ENCODE results near the gene RNF41.

Gene RNF41

GRCh38 chr12:56188131-56188777 lies 33.5 kb downstream of the RNF41 start:
- Histone ChIP-seq H3K4me1 (ENCODE audit: control insufficient read depth in 1 of 2, insufficient read depth in 2 of 2, low read length in 2 of 2) (peaks cover 12 to 20% of the 10 kb centered on the region in 2 donors), H3K9me3 (ENCODE audit: control insufficient read depth in 1 of 2, low read length in 2 of 2) (no peaks in the 10 kb centered on the region), H3K36me3 (ENCODE audit: control insufficient read depth in 1 of 2, insufficient read depth in 2 of 2, low read length in 2 of 2) (peaks cover 21 to 30% of the 10 kb centered on the region in 2 donors), H3K4me3 (ENCODE audit: low read depth in 1 of 2, low read length in 2 of 2) (peak overlapping the region; percentile 79 to 85), H3K27me3 (ENCODE audit: control insufficient read depth in 1 of 2, insufficient read depth in 2 of 2, low read length in 2 of 2) (no peaks in the 10 kb centered on the region), H3K27ac (ENCODE audit: low read depth, low read length) (no peak overlapping the region), H3K9ac (ENCODE audit: low read depth in 1 of 2, low read length in 2 of 2) (peak overlapping the region; percentile 82 to 87)

- Histone ChIP-seq H3K27me3 (ENCODE audit: control insufficient read depth in 1 of 2, insufficient read depth in 2 of 2, low read length in 2 of 2) (no peaks in the 10 kb centered on the region), H3K4me1 (ENCODE audit: control insufficient read depth in 1 of 2, insufficient read depth in 2 of 2, low read length in 2 of 2) (peaks cover 12 to 20% of the 10 kb centered on the region in 2 donors), H3K4me3 (ENCODE audit: low read depth in 1 of 2, low read length in 2 of 2) (no peak overlapping the region), H3K36me3 (ENCODE audit: control insufficient read depth in 1 of 2, insufficient read depth in 2 of 2, low read length in 2 of 2) (peaks cover 22 to 41% of the 10 kb centered on the region in 2 donors), H3K27ac (ENCODE audit: low read depth, low read length) (no peak overlapping the region), H3K9me3 (ENCODE audit: control insufficient read depth in 1 of 2, low read length in 2 of 2) (no peaks in the 10 kb centered on the region), H3K9ac (ENCODE audit: low read depth in 1 of 2, low read length in 2 of 2) (no peak overlapping the region)
These were observed 34.8 kb downstream of the RNF41 start for GRCh38 chr12:56186957-56187356.

GRCh38 chr12:56178347-56178746 lies 43.4 kb downstream of the RNF41 start:
- Histone ChIP-seq H3K27ac (ENCODE audit: low read depth, low read length) (no peak overlapping the region), H3K27me3 (ENCODE audit: control insufficient read depth in 1 of 2, insufficient read depth in 2 of 2, low read length in 2 of 2) (no peaks in the 10 kb centered on the region), H3K9me3 (ENCODE audit: control insufficient read depth in 1 of 2, low read length in 2 of 2) (no peaks in the 10 kb centered on the region), H3K36me3 (ENCODE audit: control insufficient read depth in 1 of 2, insufficient read depth in 2 of 2, low read length in 2 of 2) (peaks cover 43 to 83% of the 10 kb centered on the region in 2 donors), H3K4me3 (ENCODE audit: low read depth in 1 of 2, low read length in 2 of 2) (no peak overlapping the region), H3K9ac (ENCODE audit: low read depth in 1 of 2, low read length in 2 of 2) (no peak overlapping the region), H3K4me1 (ENCODE audit: control insufficient read depth in 1 of 2, insufficient read depth in 2 of 2, low read length in 2 of 2) (no peaks in the 10 kb centered on the region)

GRCh38 chr12:56172839-56173238 lies 48.9 kb downstream of the RNF41 start:
- H3K27ac ChIP-seq (ENCODE audit: low read depth, low read length): no peak overlapping the region
- peaks cover 50 to 85% of the 10 kb centered on the region in 2 donors for H3K36me3 ChIP-seq (ENCODE audit: control insufficient read depth in 1 of 2, insufficient read depth in 2 of 2, low read length in 2 of 2)
- H3K4me3 ChIP-seq (ENCODE audit: low read depth in 1 of 2, low read length in 2 of 2): no peak overlapping the region
- no peaks in the 10 kb centered on the region for H3K27me3 ChIP-seq (ENCODE audit: control insufficient read depth in 1 of 2, insufficient read depth in 2 of 2, low read length in 2 of 2)
- no peak overlapping the region for H3K9ac ChIP-seq (ENCODE audit: low read depth in 1 of 2, low read length in 2 of 2)
- no peaks in the 10 kb centered on the region for H3K9me3 ChIP-seq (ENCODE audit: control insufficient read depth in 1 of 2, low read length in 2 of 2)
- no peaks in the 10 kb centered on the region for H3K4me1 ChIP-seq (ENCODE audit: control insufficient read depth in 1 of 2, insufficient read depth in 2 of 2, low read length in 2 of 2)

GRCh38 chr12:56169229-56169759 lies 52.4 kb downstream of the RNF41 start:
- no peaks in the 10 kb centered on the region for H3K27me3 ChIP-seq (ENCODE audit: control insufficient read depth in 1 of 2, insufficient read depth in 2 of 2, low read length in 2 of 2)
- H3K36me3 ChIP-seq (ENCODE audit: control insufficient read depth in 1 of 2, insufficient read depth in 2 of 2, low read length in 2 of 2): peaks cover 46 to 89% of the 10 kb centered on the region in 2 donors
- H3K4me3 ChIP-seq (ENCODE audit: low read depth in 1 of 2, low read length in 2 of 2): no peak overlapping the region
- no peak overlapping the region for H3K9ac ChIP-seq (ENCODE audit: low read depth in 1 of 2, low read length in 2 of 2)
- H3K27ac ChIP-seq (ENCODE audit: low read depth, low read length): no peak overlapping the region
- H3K4me1 ChIP-seq (ENCODE audit: control insufficient read depth in 1 of 2, insufficient read depth in 2 of 2, low read length in 2 of 2): no peaks in the 10 kb centered on the region
- H3K9me3 ChIP-seq (ENCODE audit: control insufficient read depth in 1 of 2, low read length in 2 of 2): no peaks in the 10 kb centered on the region

GRCh38 chr12:56165369-56165768 lies 56.4 kb downstream of the RNF41 start:
- H3K4me3 ChIP-seq (ENCODE audit: low read depth in 1 of 2, low read length in 2 of 2): no peak overlapping the region
- H3K36me3 ChIP-seq (ENCODE audit: control insufficient read depth in 1 of 2, insufficient read depth in 2 of 2, low read length in 2 of 2): peaks cover 41 to 90% of the 10 kb centered on the region in 2 donors
- no peak overlapping the region for H3K27ac ChIP-seq (ENCODE audit: low read depth, low read length)
- H3K27me3 ChIP-seq (ENCODE audit: control insufficient read depth in 1 of 2, insufficient read depth in 2 of 2, low read length in 2 of 2): no peaks in the 10 kb centered on the region
- H3K9me3 ChIP-seq (ENCODE audit: control insufficient read depth in 1 of 2, low read length in 2 of 2): no peaks in the 10 kb centered on the region
- H3K4me1 ChIP-seq (ENCODE audit: control insufficient read depth in 1 of 2, insufficient read depth in 2 of 2, low read length in 2 of 2): peaks cover 15 to 17% of the 10 kb centered on the region in 2 donors
- H3K9ac ChIP-seq (ENCODE audit: low read depth in 1 of 2, low read length in 2 of 2): no peak overlapping the region

- Histone ChIP-seq H3K27ac (ENCODE audit: low read depth, low read length) (no peak overlapping the region), H3K9ac (ENCODE audit: low read depth in 1 of 2, low read length in 2 of 2) (no peak overlapping the region), H3K4me1 (ENCODE audit: control insufficient read depth in 1 of 2, insufficient read depth in 2 of 2, low read length in 2 of 2) (peaks cover 25 to 27% of the 10 kb centered on the region in 2 donors), H3K27me3 (ENCODE audit: control insufficient read depth in 1 of 2, insufficient read depth in 2 of 2, low read length in 2 of 2) (no peaks in the 10 kb centered on the region), H3K9me3 (ENCODE audit: control insufficient read depth in 1 of 2, low read length in 2 of 2) (no peaks in the 10 kb centered on the region), H3K36me3 (ENCODE audit: control insufficient read depth in 1 of 2, insufficient read depth in 2 of 2, low read length in 2 of 2) (peaks cover 45 to 87% of the 10 kb centered on the region in 2 donors), H3K4me3 (ENCODE audit: low read depth in 1 of 2, low read length in 2 of 2) (no peak overlapping the region)
These were observed 57.4 kb downstream of the RNF41 start for GRCh38 chr12:56164345-56164729.

GRCh38 chr12:56163533-56164344 lies 58.0 kb downstream of the RNF41 start:
- H3K27ac ChIP-seq (ENCODE audit: low read depth, low read length): no peak overlapping the region
- H3K4me3 ChIP-seq (ENCODE audit: low read depth in 1 of 2, low read length in 2 of 2): no peak overlapping the region
- peaks cover 46 to 83% of the 10 kb centered on the region in 2 donors for H3K36me3 ChIP-seq (ENCODE audit: control insufficient read depth in 1 of 2, insufficient read depth in 2 of 2, low read length in 2 of 2)
- H3K4me1 ChIP-seq (ENCODE audit: control insufficient read depth in 1 of 2, insufficient read depth in 2 of 2, low read length in 2 of 2): peaks cover 25 to 28% of the 10 kb centered on the region in 2 donors
- H3K9me3 ChIP-seq (ENCODE audit: control insufficient read depth in 1 of 2, low read length in 2 of 2): no peaks in the 10 kb centered on the region
- no peak overlapping the region for H3K9ac ChIP-seq (ENCODE audit: low read depth in 1 of 2, low read length in 2 of 2)
- no peaks in the 10 kb centered on the region for H3K27me3 ChIP-seq (ENCODE audit: control insufficient read depth in 1 of 2, insufficient read depth in 2 of 2, low read length in 2 of 2)

- peaks cover 25 to 28% of the 10 kb centered on the region in 2 donors for H3K4me1 ChIP-seq (ENCODE audit: control insufficient read depth in 1 of 2, insufficient read depth in 2 of 2, low read length in 2 of 2)
- H3K27me3 ChIP-seq (ENCODE audit: control insufficient read depth in 1 of 2, insufficient read depth in 2 of 2, low read length in 2 of 2): no peaks in the 10 kb centered on the region
- no peaks in the 10 kb centered on the region for H3K9me3 ChIP-seq (ENCODE audit: control insufficient read depth in 1 of 2, low read length in 2 of 2)
- H3K4me3 ChIP-seq (ENCODE audit: low read depth in 1 of 2, low read length in 2 of 2): no peak overlapping the region
- H3K27ac ChIP-seq (ENCODE audit: low read depth, low read length): no peak overlapping the region
- peaks cover 42 to 73% of the 10 kb centered on the region in 2 donors for H3K36me3 ChIP-seq (ENCODE audit: control insufficient read depth in 1 of 2, insufficient read depth in 2 of 2, low read length in 2 of 2)
- peak overlapping the region in 1 of 2 donors; percentile 5 for H3K9ac ChIP-seq (ENCODE audit: low read depth in 1 of 2, low read length in 2 of 2)
These were observed 59.0 kb downstream of the RNF41 start for GRCh38 chr12:56162468-56163290.

All from duodenal mucosa (tissue), 2 donors.